Adrenal gland (tissue), 12 donors: ENCODE measurements around the gene HDAC4. TPM values are rescaled to one million over a fixed set of nuclear protein-coding genes. Genes with fewer than 3 reads are reported as not detected.

Experiments
- DNase-seq, 7 donors: peaks; one replicate each; pipeline ENCODE4 v3.0.0-alpha.2; 2019 to 2020
- H3K27ac ChIP-seq, 5 donors: fragments of 200-600 bp; sonication (generic) in 4 of 5; 1 replicate in 3 of 5; 2 replicates in 2 of 5; pipeline versions ENCODE4 v1.5.1 to v1.8.0; 2016 to 2020; ENCODE audit warnings: mild to moderate bottlenecking in 1 of 5
- H3K27me3 ChIP-seq: fragments of 200-600 bp; 2 replicates; pipeline ENCODE4 v1.8.0; 2021
- H3K36me3 ChIP-seq, 2 donors: fragments of 200-600 bp; replicated peaks in 1 of 2; 1 replicate in 1 of 2; 2 replicates in 1 of 2; pipeline versions ENCODE4 v1.5.1 to v1.8.0; 2018 to 2022
- H3K4me1 ChIP-seq, 2 donors: fragments of 200-600 bp; replicated peaks in 1 of 2; 1 replicate in 1 of 2; 2 replicates in 1 of 2; pipeline versions ENCODE4 v1.5.1 to v1.8.0; 2018 to 2021
- H3K4me3 ChIP-seq, 4 donors: fragments of 200-600 bp; sonication (generic) in 3 of 4; one replicate each; pipeline ENCODE4 v1.5.1; 2016 to 2018
- H3K9me3 ChIP-seq, 3 donors: fragments of 200-600 bp; sonication (generic) in 1 of 3; replicated peaks in 1 of 3; 1 replicate in 2 of 3; 2 replicates in 1 of 3; pipeline versions ENCODE4 v1.5.1 to v1.8.0; 2016 to 2021
- POLR2A ChIP-seq, 2 donors: fragments of 450-650 bp; IDR thresholded peaks; one replicate each; pipeline ENCODE4 v1.6.1; 2017; ENCODE audit warnings: antibody characterized with exemption in 2 of 2, mild to moderate bottlenecking in 2 of 2, moderate library complexity in 1 of 2
- whole genome bisulfite sequencing, 4 donors: extraction: QIAGEN DNeasy Blood & Tissue Kit in 2 of 4; methylation state at CpG; one replicate each; pipeline versions ENCODE4 v1.1.5 to v1.1.7; 2013 to 2017; 5-methylcytosine and 5-hydroxymethylcytosine counted together
- intact Hi-C, 2 donors: fragments of 100-400 bp; cut with DNase I; formaldehyde crosslinking; loops; one replicate each; pipeline versions ENCODE4 v1.14.1 to v1.15.0; 2022 to 2023
- polyA plus RNA-seq, 3 donors: library from polyadenylated mRNA; stranded (reverse); fragments of 200-250 nt in 2 of 3; fragments of 350-450 nt in 1 of 3; fragmentation: Illumina TruSeq in 1 of 3; extraction: RNeasy Lipid Tissue Mini Kit (QIAGEN cat#74804) in 1 of 3; gene quantifications; one replicate each; pipeline ENCODE4 v1.2.3, GENCODE V29; 2013 to 2014
- total RNA-seq, 9 donors: library from RNA; depleted of rRNA in 4 of 9; stranded (reverse); fragments of >200 nt in 4 of 9; fragments of 120-200 nt in 1 of 9; fragmentation: NEBNext Ultra II Directional in 1 of 9; extraction: Animal tissue kit (Norgen Biotek cat#: 25700) in 1 of 9; gene quantifications; one replicate each; pipeline versions ENCODE4 v1.1.0 to v1.2.4, GENCODE V29; 2013 to 2023
- TF ChIP-seq, protein P1 (sequence below), 6 experiments: fragments of 450-650 bp in 4 of 6; fragments of 200-600 bp in 2 of 6; sonication (generic) in 1 of 6; IDR thresholded peaks; 1 replicate in 5 of 6; 2 replicates in 1 of 6; pipeline versions ENCODE4 v1.5.1 to v1.8.0; 2016 to 2021; ENCODE audit warnings: antibody characterized with exemption in 6 of 6, mild to moderate bottlenecking in 2 of 6, moderate library complexity in 1 of 6
- donor health status: healthy with polysubstance abuse.
- donor health status: Bipolar disorder and iron deficiency.
- donor health status: DM: yes; HTN: yes; CAD: no.
- donor health status: DM: no; HTN: no; CAD: no.
- donor health status: DM: no; HTN: no; CAD: no.
- donor health status: DM: yes; HTN: yes; CAD: no.

Gene HDAC4
- total and polyA plus RNA-seq, 12 donors, result 8.3 to 88.9 (median 28.7) TPM

DNA sequence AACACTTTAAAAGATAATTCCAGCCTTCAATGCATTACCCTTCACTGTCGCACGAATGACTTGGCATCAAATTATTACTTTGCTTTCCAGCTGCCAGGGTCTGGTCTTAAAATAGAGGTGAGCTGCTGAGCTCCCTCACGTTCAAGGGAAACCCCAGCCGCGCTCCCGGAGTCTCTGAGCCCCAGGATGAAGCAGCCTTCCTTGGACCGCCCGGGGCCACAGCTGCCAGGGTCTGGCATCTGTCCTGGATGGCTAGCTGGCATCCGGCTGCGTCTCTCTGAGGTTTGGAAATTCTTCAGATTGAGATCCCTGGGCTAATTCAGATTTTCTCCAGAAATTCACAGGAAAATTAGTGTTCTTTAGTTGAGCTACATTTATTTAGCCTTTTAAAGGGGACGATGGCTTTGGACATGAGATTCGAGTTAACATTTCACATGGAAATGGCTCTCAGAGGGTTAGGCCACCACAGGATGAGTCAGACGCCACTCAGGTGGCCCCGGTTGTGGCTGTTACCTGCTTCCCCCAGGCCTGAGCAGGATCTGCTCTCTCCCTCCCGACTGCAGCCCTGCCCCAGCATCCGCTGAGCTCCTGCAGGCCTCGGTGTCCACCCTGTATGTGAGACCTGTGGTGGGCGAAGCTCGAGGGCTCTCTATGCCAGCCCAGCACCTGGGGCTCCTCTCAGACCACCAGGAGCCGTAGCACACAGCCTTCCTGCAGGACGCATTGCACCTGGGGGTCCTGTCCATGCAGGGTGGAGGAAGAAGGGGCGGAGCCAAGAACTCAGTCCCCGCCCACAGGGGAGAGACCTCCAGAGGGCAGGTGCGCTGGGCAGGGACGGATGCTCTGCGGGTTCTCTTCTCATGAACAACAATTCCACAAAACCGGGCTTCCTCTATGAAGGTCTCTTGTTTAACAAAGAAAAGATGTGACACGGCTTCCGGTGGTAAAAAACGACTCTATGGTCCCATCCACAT lies 297.4 kb downstream of the HDAC4 start:
- intact Hi-C loops, result no loop called here
- TF ChIP-seq, protein P1, sequence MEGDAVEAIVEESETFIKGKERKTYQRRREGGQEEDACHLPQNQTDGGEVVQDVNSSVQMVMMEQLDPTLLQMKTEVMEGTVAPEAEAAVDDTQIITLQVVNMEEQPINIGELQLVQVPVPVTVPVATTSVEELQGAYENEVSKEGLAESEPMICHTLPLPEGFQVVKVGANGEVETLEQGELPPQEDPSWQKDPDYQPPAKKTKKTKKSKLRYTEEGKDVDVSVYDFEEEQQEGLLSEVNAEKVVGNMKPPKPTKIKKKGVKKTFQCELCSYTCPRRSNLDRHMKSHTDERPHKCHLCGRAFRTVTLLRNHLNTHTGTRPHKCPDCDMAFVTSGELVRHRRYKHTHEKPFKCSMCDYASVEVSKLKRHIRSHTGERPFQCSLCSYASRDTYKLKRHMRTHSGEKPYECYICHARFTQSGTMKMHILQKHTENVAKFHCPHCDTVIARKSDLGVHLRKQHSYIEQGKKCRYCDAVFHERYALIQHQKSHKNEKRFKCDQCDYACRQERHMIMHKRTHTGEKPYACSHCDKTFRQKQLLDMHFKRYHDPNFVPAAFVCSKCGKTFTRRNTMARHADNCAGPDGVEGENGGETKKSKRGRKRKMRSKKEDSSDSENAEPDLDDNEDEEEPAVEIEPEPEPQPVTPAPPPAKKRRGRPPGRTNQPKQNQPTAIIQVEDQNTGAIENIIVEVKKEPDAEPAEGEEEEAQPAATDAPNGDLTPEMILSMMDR (IDR thresholded peaks at IDR 0.05), result no peak
- TF ChIP-seq POLR2A (IDR thresholded peaks at IDR 0.05), result no peak
- no peak for DNase-seq
- no peaks in the 10 kb centered on the region for H3K27me3 ChIP-seq
- H3K27ac ChIP-seq, result no peak overlapping the region
- peaks cover 0 to 9% of the 10 kb centered on the region in 2 donors for H3K4me1 ChIP-seq
- no peaks in the 10 kb centered on the region for H3K9me3 ChIP-seq
- 80 to 92% (median 91%) methylated on average over 25 to 30 of the region's 30 CpGs for WGBS, 4 donors
- peaks cover 0 to 46% of the 10 kb centered on the region in 2 donors for H3K36me3 ChIP-seq
- H3K4me3 ChIP-seq, result no peak overlapping the region

DNA sequence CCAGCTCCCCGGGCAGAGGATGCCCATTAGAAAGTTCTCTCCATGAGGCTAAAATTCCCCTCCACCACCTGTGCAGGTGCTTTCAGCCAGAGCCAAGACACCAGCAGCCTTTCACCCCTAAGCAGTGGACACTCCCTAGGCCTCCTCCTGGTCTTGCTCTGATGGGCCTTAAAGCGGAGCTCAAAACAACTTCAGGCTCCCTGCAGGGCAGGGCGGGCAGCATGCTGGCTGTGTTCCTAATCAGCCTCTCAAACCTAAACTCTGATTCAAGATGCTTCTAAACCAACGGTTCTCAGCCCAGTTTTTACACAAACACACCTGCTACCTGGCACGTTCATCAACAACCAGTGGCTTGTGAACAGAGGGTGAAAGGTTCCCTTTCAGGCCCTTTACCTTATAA lies 298.6 kb downstream of the HDAC4 start:
- H3K36me3 ChIP-seq, result peaks cover 0 to 34% of the 10 kb centered on the region in 2 donors
- TF ChIP-seq POLR2A (IDR thresholded peaks at IDR 0.05), result no peak
- no peak for DNase-seq

DNA sequence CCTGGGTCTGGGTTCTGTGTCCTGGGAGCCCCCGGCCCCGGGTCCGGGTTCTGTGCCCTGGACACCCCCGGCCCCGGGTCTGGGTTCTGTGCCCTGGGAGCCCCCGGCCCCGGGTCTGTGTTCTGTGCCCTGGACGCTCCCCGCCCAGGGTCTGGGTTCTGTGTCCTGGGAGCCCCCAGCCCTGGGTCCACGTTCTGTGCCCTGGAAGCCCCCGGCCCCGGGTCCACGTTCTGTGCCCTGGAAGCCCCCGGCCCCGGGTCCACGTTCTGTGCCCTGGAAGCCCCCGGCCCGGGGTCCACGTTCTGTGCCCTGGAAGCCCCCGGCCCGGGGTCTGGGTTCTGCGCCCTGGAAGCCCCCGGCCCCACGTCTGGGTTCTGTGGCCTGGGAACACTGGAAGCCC lies 299.0 kb downstream of the HDAC4 start:
- Histone ChIP-seq H3K4me3 (no peak overlapping the region), H3K36me3 (peaks cover 0 to 31% of the 10 kb centered on the region in 2 donors), H3K27me3 (no peaks in the 10 kb centered on the region), H3K27ac (no peak overlapping the region), H3K4me1 (peaks cover 0 to 8% of the 10 kb centered on the region in 2 donors), H3K9me3 (no peaks in the 10 kb centered on the region)
- intact Hi-C loops, result no loop called here
- TF ChIP-seq, protein P1 (IDR thresholded peaks at IDR 0.05), result no peak
- no peak for TF ChIP-seq POLR2A (IDR thresholded peaks at IDR 0.05)
- WGBS, 4 donors, result 90 to 100% (median 94%) methylated on average over 7 to 24 of the region's 24 CpGs
- no peak for DNase-seq

More for the DNA sequence above, 298.6 kb downstream of the HDAC4 start:
- H3K9me3 ChIP-seq, result no peaks in the 10 kb centered on the region
- no peak overlapping the region for H3K27ac ChIP-seq
- WGBS, 4 donors, result 87 to 94% (median 92%) methylated on average over 5 of the region's 5 CpGs
- peaks cover 0 to 9% of the 10 kb centered on the region in 2 donors for H3K4me1 ChIP-seq
- no peaks in the 10 kb centered on the region for H3K27me3 ChIP-seq
- intact Hi-C loops, result no loop called here
- no peak overlapping the region for H3K4me3 ChIP-seq

DNA sequence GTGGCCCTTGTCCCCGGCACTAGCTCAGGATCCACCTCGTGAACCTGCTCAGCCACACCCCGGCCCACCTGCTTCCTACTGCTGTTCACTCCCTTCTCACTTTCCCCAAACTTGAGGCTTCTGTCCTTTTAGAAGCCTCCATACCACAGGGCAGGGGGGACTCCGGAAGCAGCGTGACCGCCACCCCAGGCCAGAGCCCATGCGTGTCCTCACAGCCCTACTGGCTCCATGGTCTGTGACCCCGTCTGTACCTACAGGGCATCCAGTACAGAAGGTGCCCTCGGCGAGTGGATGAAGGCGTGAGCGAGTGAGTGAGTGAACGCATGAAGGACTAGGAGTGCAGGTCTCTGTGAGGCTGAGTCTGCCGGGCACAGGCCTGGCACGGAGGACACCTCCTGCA lies 299.7 kb downstream of the HDAC4 start:
- no peaks in the 10 kb centered on the region for H3K27me3 ChIP-seq
- intact Hi-C loops, result no loop called here
- H3K36me3 ChIP-seq, result peaks cover 0 to 31% of the 10 kb centered on the region in 2 donors
- TF ChIP-seq POLR2A (IDR thresholded peaks at IDR 0.05), result no peak
- TF ChIP-seq, protein P1 (IDR thresholded peaks at IDR 0.05), result no peak
- H3K4me3 ChIP-seq, result no peak overlapping the region
- no peaks in the 10 kb centered on the region for H3K9me3 ChIP-seq
- H3K4me1 ChIP-seq, result peaks cover 0 to 4% of the 10 kb centered on the region in 2 donors
- no peak for DNase-seq
- 94 to 99% (median 95%) methylated on average over 15 of the region's 15 CpGs for WGBS, 4 donors
- no peak overlapping the region for H3K27ac ChIP-seq
